DND-41 (cell line): ENCODE measurements around the gene HTRA3.

ENCODE experiments used
- ATAC-seq: fragments of 200-7000 bp; cut with Tn5 transposase; 3 replicates; pipeline ENCODE4 v1.9.1; 2021; ENCODE audit warnings: low read depth; ENCODE audit not compliant: insufficient read depth
- DNase-seq: peaks from one replicate; pipeline ENCODE4 v3.0.0-alpha.2; 2020
- H2AFZ ChIP-seq: 2 replicates; pipeline ENCODE4 v1.6.0; 2012; ENCODE audit warnings: low read depth, low read length
- H3K27ac ChIP-seq: 2 replicates; pipeline ENCODE4 v1.5.1; 2012; ENCODE audit warnings: low read length, inconsistent platforms
- H3K27me3 ChIP-seq: fragments of 200-600 bp; sonication (generic); 2 replicates; pipeline ENCODE4 v1.6.0; 2012; ENCODE audit warnings: low read length, mild to moderate bottlenecking, inconsistent platforms; ENCODE audit not compliant: insufficient read depth, poor library complexity
- H3K36me3 ChIP-seq: 2 replicates; pipeline ENCODE4 v1.5.1; 2012; ENCODE audit warnings: low read length, inconsistent platforms; ENCODE audit not compliant: insufficient read depth
- H3K4me1 ChIP-seq: 2 replicates; pipeline ENCODE4 v1.5.1; 2012; ENCODE audit warnings: mild to moderate bottlenecking, low read length; ENCODE audit not compliant: insufficient read depth
- H3K4me2 ChIP-seq: 2 replicates; pipeline ENCODE4 v1.6.0; 2012; ENCODE audit warnings: mild to moderate bottlenecking, moderate library complexity, low read length, inconsistent platforms; ENCODE audit not compliant: insufficient read depth
- H3K4me3 ChIP-seq, 2 experiments: fragments of 200-600 bp in 1 of 2; shearing (Covaris generic) in 1 of 2; 2 replicates each; pipeline ENCODE4 v1.5.1; 2012 to 2016; ENCODE audit warnings: inconsistent platforms in 2 of 2, low read length in 2 of 2, mild to moderate bottlenecking in 2 of 2, low read depth in 1 of 2, moderate library complexity in 1 of 2
- H3K79me2 ChIP-seq: 2 replicates; pipeline ENCODE4 v1.6.0; 2012; ENCODE audit warnings: low read length, inconsistent platforms; ENCODE audit not compliant: insufficient read depth
- H3K9ac ChIP-seq: 2 replicates; pipeline ENCODE4 v1.6.0; 2012; ENCODE audit warnings: low read depth, mild to moderate bottlenecking, inconsistent platforms, low read length, moderate library complexity
- H3K9me3 ChIP-seq: 2 replicates; pipeline ENCODE4 v1.5.1; 2012; ENCODE audit warnings: low read length, moderate library complexity, mild to moderate bottlenecking, inconsistent platforms; ENCODE audit not compliant: insufficient read depth, severe bottlenecking
- H4K20me1 ChIP-seq: 2 replicates; pipeline ENCODE4 v1.6.0; 2012; ENCODE audit warnings: low read length; ENCODE audit not compliant: insufficient read depth
- EZH2 ChIP-seq: IDR thresholded peaks from 3 replicates; pipeline ENCODE4 v1.6.1; 2012; ENCODE audit warnings: borderline replicate concordance, low read depth, mild to moderate bottlenecking, moderate library complexity, low read length, inconsistent platforms; ENCODE audit not compliant: severe bottlenecking
- TF ChIP-seq, protein P1 (sequence below): IDR thresholded peaks from 2 replicates; pipeline ENCODE4 v1.5.1; 2012; ENCODE audit warnings: borderline replicate concordance, low read length, moderate library complexity, mild to moderate bottlenecking; ENCODE audit not compliant: poor library complexity, severe bottlenecking; ENCODE audit errors: extremely low read depth

Gene HTRA3

GRCh38 chr4:8227771-8228318 lies 41.7 kb upstream of the HTRA3 start:
- ATAC-seq (no peak), DNase-seq (no peak)
- no peaks in the 10 kb centered on the region for H3K79me2 ChIP-seq
- peaks cover 75% of the 10 kb centered on the region for H3K4me1 ChIP-seq
- H3K9me3 ChIP-seq, result no peaks in the 10 kb centered on the region
- no peak for TF ChIP-seq EZH2
- TF ChIP-seq, protein P1, sequence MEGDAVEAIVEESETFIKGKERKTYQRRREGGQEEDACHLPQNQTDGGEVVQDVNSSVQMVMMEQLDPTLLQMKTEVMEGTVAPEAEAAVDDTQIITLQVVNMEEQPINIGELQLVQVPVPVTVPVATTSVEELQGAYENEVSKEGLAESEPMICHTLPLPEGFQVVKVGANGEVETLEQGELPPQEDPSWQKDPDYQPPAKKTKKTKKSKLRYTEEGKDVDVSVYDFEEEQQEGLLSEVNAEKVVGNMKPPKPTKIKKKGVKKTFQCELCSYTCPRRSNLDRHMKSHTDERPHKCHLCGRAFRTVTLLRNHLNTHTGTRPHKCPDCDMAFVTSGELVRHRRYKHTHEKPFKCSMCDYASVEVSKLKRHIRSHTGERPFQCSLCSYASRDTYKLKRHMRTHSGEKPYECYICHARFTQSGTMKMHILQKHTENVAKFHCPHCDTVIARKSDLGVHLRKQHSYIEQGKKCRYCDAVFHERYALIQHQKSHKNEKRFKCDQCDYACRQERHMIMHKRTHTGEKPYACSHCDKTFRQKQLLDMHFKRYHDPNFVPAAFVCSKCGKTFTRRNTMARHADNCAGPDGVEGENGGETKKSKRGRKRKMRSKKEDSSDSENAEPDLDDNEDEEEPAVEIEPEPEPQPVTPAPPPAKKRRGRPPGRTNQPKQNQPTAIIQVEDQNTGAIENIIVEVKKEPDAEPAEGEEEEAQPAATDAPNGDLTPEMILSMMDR, result no peak
- H3K27ac ChIP-seq, result peak overlapping the region; percentile 98
- H3K4me2 ChIP-seq, result peak overlapping the region; percentile 68
- no peak overlapping the region; a peak in 1 of 4 replicates for H3K4me3 ChIP-seq
- no peak overlapping the region for H2AFZ ChIP-seq
- H3K27me3 ChIP-seq, result no peaks in the 10 kb centered on the region
- peak overlapping the region; percentile 52; the same call in 1 of the 2 replicates for H3K9ac ChIP-seq
- peaks cover 20% of the 10 kb centered on the region for H3K36me3 ChIP-seq
- no peaks in the 10 kb centered on the region; the same call in 1 of the 2 replicates for H4K20me1 ChIP-seq

- H3K9me3 ChIP-seq, result no peaks in the 10 kb centered on the region
- peak overlapping the region; percentile 98 for H3K27ac ChIP-seq
- peak overlapping the region in 1 of 2 experiments; percentile 44; a peak in 2 of 4 replicates for H3K4me3 ChIP-seq
- TF ChIP-seq EZH2, result no peak
- TF ChIP-seq, protein P1, result peak; percentile 23
- peak overlapping the region; percentile 52; the same call in 1 of the 2 replicates for H3K9ac ChIP-seq
- peak; percentile 83 for ATAC-seq
- peak overlapping the region; percentile 68 for H3K4me2 ChIP-seq
- no peaks in the 10 kb centered on the region for H3K27me3 ChIP-seq
- no peaks in the 10 kb centered on the region for H3K79me2 ChIP-seq
- peaks cover 68% of the 10 kb centered on the region for H3K4me1 ChIP-seq
- no peaks in the 10 kb centered on the region; the same call in 1 of the 2 replicates for H4K20me1 ChIP-seq
- H2AFZ ChIP-seq, result no peak overlapping the region
- DNase-seq, result peak; percentile 98
- H3K36me3 ChIP-seq, result peaks cover 22% of the 10 kb centered on the region
Measured at GRCh38 chr4:8228319-8229250, 41.0 kb upstream of the HTRA3 start.

- no peak overlapping the region for H2AFZ ChIP-seq
- peak overlapping the region; percentile 98 for H3K27ac ChIP-seq
- H3K27me3 ChIP-seq, result no peaks in the 10 kb centered on the region
- DNase-seq (no peak), ATAC-seq (peak; percentile 47)
- H3K9me3 ChIP-seq, result no peaks in the 10 kb centered on the region
- no peaks in the 10 kb centered on the region; the same call in 1 of the 2 replicates for H4K20me1 ChIP-seq
- peak overlapping the region in 1 of 2 experiments; percentile 29; a peak in 1 of 4 replicates for H3K4me3 ChIP-seq
- H3K36me3 ChIP-seq, result peaks cover 25% of the 10 kb centered on the region
- H3K79me2 ChIP-seq, result no peaks in the 10 kb centered on the region
- no peak for TF ChIP-seq EZH2
- TF ChIP-seq, protein P1, result no peak
- H3K4me1 ChIP-seq, result peaks cover 59% of the 10 kb centered on the region
- peak overlapping the region; percentile 68 for H3K4me2 ChIP-seq
- H3K9ac ChIP-seq, result peak overlapping the region; percentile 19; the same call in 1 of the 2 replicates
Measured at GRCh38 chr4:8229331-8229975, 40.1 kb upstream of the HTRA3 start.
